Hepatocyte (in vitro differentiated cells): ENCODE measurements around the gene CST7. TPM values are rescaled to one million over a fixed set of nuclear protein-coding genes. Genes with fewer than 3 reads are reported as not detected.

Experiments
- DNase-seq: peaks from one replicate; pipeline ENCODE4 v3.0.0-alpha.2; 2016; ENCODE audit warnings: low spot score
- H2AFZ ChIP-seq: fragments of 200-600 bp; sonication (generic); 2 replicates; pipeline ENCODE4 v1.6.0; 2016; ENCODE audit warnings: antibody characterized with exemption, mild to moderate bottlenecking
- H3K27ac ChIP-seq: fragments of 200-600 bp; sonication (generic); 2 replicates; pipeline ENCODE4 v1.5.1; 2016; ENCODE audit warnings: mild to moderate bottlenecking
- H3K27me3 ChIP-seq: fragments of 200-600 bp; sonication (generic); 2 replicates; pipeline ENCODE4 v1.6.1; 2016
- H3K36me3 ChIP-seq: fragments of 200-600 bp; sonication (generic); replicated peaks from 2 replicates; pipeline ENCODE4 v1.5.1; 2016; ENCODE audit warnings: low read depth; ENCODE audit not compliant: insufficient read depth
- H3K4me1 ChIP-seq: fragments of 200-600 bp; sonication (generic); 2 replicates; pipeline ENCODE4 v1.5.1; 2016; ENCODE audit warnings: mild to moderate bottlenecking, moderate library complexity; ENCODE audit not compliant: insufficient read depth
- H3K4me2 ChIP-seq: fragments of 200-600 bp; sonication (generic); 2 replicates; pipeline ENCODE4 v1.6.0; 2016
- H3K4me3 ChIP-seq: fragments of 200-600 bp; sonication (generic); 2 replicates; pipeline ENCODE4 v1.5.1; 2016; ENCODE audit warnings: mild to moderate bottlenecking
- H3K79me2 ChIP-seq: fragments of 200-600 bp; sonication (generic); 2 replicates; pipeline ENCODE4 v1.6.0; 2017; ENCODE audit warnings: mild to moderate bottlenecking
- H3K9me2 ChIP-seq: fragments of 200-600 bp; sonication (generic); replicated peaks from 2 replicates; pipeline ENCODE4 v1.6.0; 2017; ENCODE audit warnings: mild to moderate bottlenecking; ENCODE audit not compliant: insufficient read depth
- H3K9me3 ChIP-seq: fragments of 200-600 bp; sonication (generic); 2 replicates; pipeline ENCODE4 v1.5.1; 2016; ENCODE audit warnings: low read depth, mild to moderate bottlenecking
- H4K20me1 ChIP-seq: fragments of 200-600 bp; sonication (generic); 2 replicates; pipeline ENCODE4 v1.6.0; 2016; ENCODE audit warnings: mild to moderate bottlenecking; ENCODE audit not compliant: insufficient read depth, poor library complexity, severe bottlenecking
- EZH2 ChIP-seq: fragments of 200-600 bp; sonication (generic); IDR thresholded peaks from 2 replicates; pipeline ENCODE4 v1.6.1; 2016; ENCODE audit warnings: antibody characterized with exemption, mild to moderate bottlenecking, borderline replicate concordance
- EZH2phosphoT487 ChIP-seq: fragments of 200-600 bp; sonication (generic); IDR thresholded peaks from one replicate; pipeline ENCODE4 v1.6.1; 2018; ENCODE audit warnings: antibody characterized with exemption, mild to moderate bottlenecking, low read depth, moderate library complexity; ENCODE audit not compliant: unreplicated experiment, severe bottlenecking
- WGBS: methylation state at CpG from one replicate; pipeline ENCODE4 v1.1.6; 2016; ENCODE audit warnings: low lambda C conversion rate; ENCODE audit errors: missing lambda C conversion rate; 5-methylcytosine and 5-hydroxymethylcytosine counted together
- polyA plus RNA-seq: library from polyadenylated mRNA; unstranded; fragments of >200 nt; fragmentation: Nextera tagmentation; extraction: Ambion mirVana; gene quantifications from 2 replicates; pipeline ENCODE4 v1.2.1, GENCODE V29; 2016
- total RNA-seq: library from RNA; depleted of rRNA; stranded (reverse); fragments of >200 nt; gene quantifications from 2 replicates; pipeline ENCODE4 v1.2.3, GENCODE V29; 2014
- TF ChIP-seq, protein P1 (sequence below): fragments of 200-600 bp; sonication (generic); IDR thresholded peaks from 2 replicates; pipeline ENCODE4 v1.5.1; 2016; ENCODE audit warnings: antibody characterized with exemption, mild to moderate bottlenecking; ENCODE audit not compliant: poor library complexity

The CST7 gene
- total and polyA plus RNA-seq, 2 experiments from 2014 or later = not detected

GRCh38 chr20:24915440-24915839 lies 33.6 kb upstream of the CST7 start:
- H3K27ac ChIP-seq = no peak overlapping the region
- TF ChIP-seq EZH2phosphoT487 (no peak), EZH2 (no peak)
- TF ChIP-seq, protein P1, sequence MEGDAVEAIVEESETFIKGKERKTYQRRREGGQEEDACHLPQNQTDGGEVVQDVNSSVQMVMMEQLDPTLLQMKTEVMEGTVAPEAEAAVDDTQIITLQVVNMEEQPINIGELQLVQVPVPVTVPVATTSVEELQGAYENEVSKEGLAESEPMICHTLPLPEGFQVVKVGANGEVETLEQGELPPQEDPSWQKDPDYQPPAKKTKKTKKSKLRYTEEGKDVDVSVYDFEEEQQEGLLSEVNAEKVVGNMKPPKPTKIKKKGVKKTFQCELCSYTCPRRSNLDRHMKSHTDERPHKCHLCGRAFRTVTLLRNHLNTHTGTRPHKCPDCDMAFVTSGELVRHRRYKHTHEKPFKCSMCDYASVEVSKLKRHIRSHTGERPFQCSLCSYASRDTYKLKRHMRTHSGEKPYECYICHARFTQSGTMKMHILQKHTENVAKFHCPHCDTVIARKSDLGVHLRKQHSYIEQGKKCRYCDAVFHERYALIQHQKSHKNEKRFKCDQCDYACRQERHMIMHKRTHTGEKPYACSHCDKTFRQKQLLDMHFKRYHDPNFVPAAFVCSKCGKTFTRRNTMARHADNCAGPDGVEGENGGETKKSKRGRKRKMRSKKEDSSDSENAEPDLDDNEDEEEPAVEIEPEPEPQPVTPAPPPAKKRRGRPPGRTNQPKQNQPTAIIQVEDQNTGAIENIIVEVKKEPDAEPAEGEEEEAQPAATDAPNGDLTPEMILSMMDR = no peak
- WGBS = 94% methylated on average over 9 of the region's 9 CpGs
- peaks cover 5% of the 10 kb centered on the region for H3K4me1 ChIP-seq
- H3K36me3 ChIP-seq = no peaks in the 10 kb centered on the region
- no peak overlapping the region for H3K4me3 ChIP-seq
- H3K9me2 ChIP-seq = no peaks in the 10 kb centered on the region
- H3K27me3 ChIP-seq = no peaks in the 10 kb centered on the region
- H2AFZ ChIP-seq = no peak overlapping the region
- no peaks in the 10 kb centered on the region for H3K79me2 ChIP-seq
- DNase-seq = no peak
- no peaks in the 10 kb centered on the region for H4K20me1 ChIP-seq
- no peak overlapping the region for H3K4me2 ChIP-seq
- H3K9me3 ChIP-seq = no peaks in the 10 kb centered on the region

DNA sequence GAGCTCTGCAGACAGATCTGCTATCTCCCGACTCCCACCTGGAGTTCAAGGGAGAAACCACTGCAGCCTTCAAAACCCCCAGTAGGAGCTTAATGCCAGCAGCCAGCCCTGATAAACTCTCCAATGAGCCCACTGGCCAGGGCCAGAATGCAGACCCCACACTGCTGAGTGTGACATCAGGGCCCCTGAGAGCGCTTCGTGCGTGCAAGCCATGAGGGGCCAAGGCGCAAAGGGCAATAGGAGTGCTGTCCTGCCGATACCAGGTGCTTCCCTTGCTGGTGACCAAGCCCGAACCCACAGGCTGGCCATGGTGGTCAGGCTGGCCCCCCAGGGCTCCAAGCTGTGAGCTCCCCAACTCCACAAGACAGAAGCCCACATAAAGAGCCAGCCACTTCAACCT lies 33.2 kb upstream of the CST7 start:
- H3K4me1 ChIP-seq = peaks cover 5% of the 10 kb centered on the region
- H3K27me3 ChIP-seq = no peaks in the 10 kb centered on the region
- DNase-seq = no peak
- H2AFZ ChIP-seq = no peak overlapping the region
- no peak overlapping the region for H3K27ac ChIP-seq
- H3K4me2 ChIP-seq = no peak overlapping the region
- H3K79me2 ChIP-seq = no peaks in the 10 kb centered on the region
- 95% methylated on average over 7 of the region's 7 CpGs for WGBS
- no peaks in the 10 kb centered on the region for H3K36me3 ChIP-seq
- no peaks in the 10 kb centered on the region for H3K9me2 ChIP-seq
- H3K4me3 ChIP-seq = no peak overlapping the region
- H4K20me1 ChIP-seq = no peaks in the 10 kb centered on the region
- TF ChIP-seq EZH2 (no peak), EZH2phosphoT487 (no peak)
- TF ChIP-seq, protein P1 = no peak
- H3K9me3 ChIP-seq = no peaks in the 10 kb centered on the region

DNA sequence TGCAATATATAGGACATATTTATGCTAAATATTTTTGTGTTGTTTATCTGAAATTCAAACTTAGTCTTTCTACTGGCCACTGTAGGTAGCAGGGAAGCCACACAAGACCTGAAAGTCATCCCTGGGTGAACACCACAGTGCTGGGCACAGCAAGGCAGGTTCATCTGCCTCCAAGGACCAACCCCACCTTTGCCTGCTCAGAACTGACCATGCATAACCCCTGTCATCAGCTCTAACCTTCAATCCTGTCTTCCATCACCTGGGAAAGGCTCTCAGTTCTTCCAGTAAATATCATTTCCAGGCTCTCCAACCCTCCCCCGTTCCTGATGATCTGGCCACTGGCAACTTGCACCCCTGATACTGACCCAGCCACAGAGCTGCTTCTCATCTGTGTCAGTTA lies 32.7 kb upstream of the CST7 start:
- TF ChIP-seq EZH2 = no peak
- TF ChIP-seq, protein P1 = no peak
- Histone ChIP-seq H3K27ac (no peak overlapping the region), H4K20me1 (no peaks in the 10 kb centered on the region), H3K9me3 (no peaks in the 10 kb centered on the region), H3K4me3 (no peak overlapping the region), H2AFZ (no peak overlapping the region), H3K4me1 (peaks cover 5% of the 10 kb centered on the region), H3K79me2 (no peaks in the 10 kb centered on the region), H3K4me2 (no peak overlapping the region), H3K9me2 (no peaks in the 10 kb centered on the region), H3K27me3 (no peaks in the 10 kb centered on the region), H3K36me3 (no peaks in the 10 kb centered on the region)
- 63% methylated on average over 1 of the region's 1 CpG for WGBS
- DNase-seq = no peak

DNA sequence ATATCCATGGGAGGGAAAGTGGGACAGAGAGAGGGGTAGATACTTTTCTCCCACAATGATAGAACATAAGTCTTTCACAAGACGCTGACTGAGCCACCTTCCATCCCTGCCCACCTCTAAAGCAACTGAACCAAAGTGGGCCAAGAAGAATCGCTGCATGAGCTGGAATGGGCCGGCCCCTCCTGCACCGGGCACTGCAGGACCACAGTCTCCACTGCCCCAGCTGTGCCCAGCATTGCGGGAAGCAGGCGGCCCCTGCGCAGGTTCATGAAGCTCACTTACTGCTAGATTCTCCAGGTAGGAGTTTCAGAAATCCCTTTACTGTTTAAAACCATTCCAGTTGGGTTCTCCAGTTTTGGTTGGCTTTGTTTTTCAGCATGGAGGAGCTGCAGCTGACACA lies 32.0 kb upstream of the CST7 start:
- Histone ChIP-seq H4K20me1 (no peaks in the 10 kb centered on the region), H3K4me1 (peaks cover 5% of the 10 kb centered on the region), H2AFZ (no peak overlapping the region), H3K4me3 (no peak overlapping the region), H3K27me3 (no peaks in the 10 kb centered on the region), H3K9me2 (no peaks in the 10 kb centered on the region), H3K27ac (no peak overlapping the region), H3K4me2 (no peak overlapping the region), H3K79me2 (no peaks in the 10 kb centered on the region), H3K36me3 (no peaks in the 10 kb centered on the region), H3K9me3 (no peaks in the 10 kb centered on the region)
- 100% methylated on average over 7 of the region's 7 CpGs for WGBS
- TF ChIP-seq EZH2phosphoT487 = no peak
- TF ChIP-seq EZH2 = no peak
- TF ChIP-seq, protein P1 = no peak
- no peak for DNase-seq
